H7 (cell line): ENCODE data around the gene TAF9. TPM values are rescaled to one million over a fixed set of nuclear protein-coding genes. Genes with fewer than 3 reads are reported as not detected.
"Not testable (repeated sequence)": the region's sequence is repeated elsewhere in the genome, so short reads cannot be mapped to it uniquely, and the experiment has no call there.

Experiments
- DNase-seq: peaks from one replicate; pipeline ENCODE4 v3.0.0; 2012
- H3K27me3 ChIP-seq: 2 replicates; pipeline ENCODE4 v1.6.0; 2011; ENCODE audit warnings: mild to moderate bottlenecking, low read length; ENCODE audit not compliant: control insufficient read depth, insufficient read depth
- H3K36me3 ChIP-seq: replicated peaks from 2 replicates; pipeline ENCODE4 v1.5.1; 2011; ENCODE audit warnings: low read length; ENCODE audit not compliant: control insufficient read depth, insufficient read depth
- H3K4me3 ChIP-seq: 2 replicates; pipeline ENCODE4 v1.5.1; 2011; ENCODE audit warnings: low read depth, mild to moderate bottlenecking, control low read depth, low read length, moderate library complexity; ENCODE audit not compliant: insufficient read depth
- total RNA-seq: library from RNA; depleted of rRNA; stranded (reverse); fragments of >200 nt; shearing (Covaris generic); gene quantifications from 2 replicates; pipeline ENCODE4 v1.2.3, GENCODE V29; 2014

Gene TAF9
- total RNA-seq, 1 experiment from 2014 or later, result 84.4 TPM

DNA sequence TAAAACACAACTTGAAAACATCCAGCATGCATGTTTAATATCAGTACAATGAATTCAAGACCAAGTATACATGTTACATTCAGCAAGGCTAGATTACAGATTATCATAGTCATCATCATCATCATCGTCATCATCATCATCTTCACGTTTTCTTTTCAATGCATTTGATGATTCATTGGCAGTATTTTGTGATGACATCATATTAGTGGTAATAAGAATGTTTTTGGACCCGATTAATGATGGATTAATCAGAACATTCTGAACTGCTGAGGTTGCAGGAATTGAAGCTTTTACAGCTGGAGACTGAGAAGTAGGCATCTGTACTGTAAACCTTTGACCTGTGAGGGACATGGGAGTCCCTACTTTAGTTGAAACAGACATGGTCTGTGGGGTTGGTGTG lies 4.5 kb downstream of the TAF9 start:
- Histone ChIP-seq H3K27me3 (no peaks in the 10 kb centered on the region), H3K36me3 (peaks cover 7% of the 10 kb centered on the region), H3K4me3 (no peak overlapping the region)
- no peak for DNase-seq

DNA sequence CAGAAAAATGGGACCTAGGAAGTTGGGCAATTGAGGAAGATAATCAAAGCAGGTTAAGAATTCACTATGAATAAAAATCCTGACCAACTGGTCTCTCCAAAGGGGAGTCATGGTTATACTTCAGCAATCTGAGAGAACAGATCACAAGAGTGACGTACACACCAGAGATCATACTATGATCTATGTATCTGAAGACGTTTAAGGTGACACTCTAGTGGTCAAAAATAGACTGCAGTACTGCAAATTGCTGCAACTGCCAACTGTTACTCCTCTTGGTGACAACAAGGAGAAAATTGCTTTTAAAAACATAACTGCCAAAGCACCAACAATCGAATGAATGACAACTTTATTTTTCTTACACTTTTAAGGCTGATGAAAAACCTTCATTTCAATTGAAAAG lies 4.9 kb downstream of the TAF9 start:
- H3K4me3 ChIP-seq, result no peak overlapping the region
- DNase-seq, result no peak

DNA sequence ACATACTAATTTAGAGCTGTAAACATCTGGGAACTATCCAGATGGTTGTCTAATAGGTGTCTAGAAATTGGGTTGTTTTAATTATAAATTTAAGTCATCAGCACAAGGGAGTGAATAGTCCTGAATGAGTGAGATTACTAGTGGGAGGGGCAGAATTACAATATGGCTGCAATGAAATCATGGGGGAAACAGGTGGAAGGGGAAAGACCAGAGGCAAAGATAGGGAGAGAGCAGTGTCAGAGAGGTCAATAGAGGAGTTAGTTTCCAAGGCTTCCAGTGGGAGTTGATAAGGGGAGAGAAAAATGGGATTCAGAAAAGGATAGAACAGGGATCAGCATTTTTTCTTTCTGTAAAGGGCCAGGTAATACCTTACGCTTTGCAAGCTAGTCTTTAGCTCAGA lies 8.9 kb downstream of the TAF9 start:
- no peak for DNase-seq
- H3K36me3 ChIP-seq, result peaks cover 4% of the 10 kb centered on the region
- H3K4me3 ChIP-seq, result no peak overlapping the region
- H3K27me3 ChIP-seq, result no peaks in the 10 kb centered on the region

More for the DNA sequence above, 4.9 kb downstream of the TAF9 start:
- Histone ChIP-seq H3K27me3 (no peaks in the 10 kb centered on the region), H3K36me3 (peaks cover 7% of the 10 kb centered on the region)

DNA sequence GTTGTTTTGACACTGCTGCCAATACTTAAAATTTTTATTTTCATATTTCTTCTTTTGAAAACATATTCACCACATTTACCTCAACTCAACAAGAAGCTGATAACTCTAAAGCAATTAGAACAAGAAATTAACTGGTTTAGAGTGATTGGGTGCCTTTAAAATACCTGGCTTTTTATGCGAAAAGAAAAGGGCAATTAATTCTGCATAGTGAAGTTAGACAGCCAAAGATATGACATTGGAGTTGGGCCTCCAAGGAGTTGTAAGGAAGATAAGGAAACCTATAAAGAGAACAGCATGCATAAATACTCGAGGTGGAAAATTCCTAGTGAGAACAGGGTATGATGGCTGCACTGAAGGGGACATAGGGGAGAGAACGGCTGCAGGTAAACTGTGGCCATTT lies 9.6 kb downstream of the TAF9 start:
- no peaks in the 10 kb centered on the region for H3K27me3 ChIP-seq
- no peak for DNase-seq
- no peak overlapping the region for H3K4me3 ChIP-seq
- no peaks in the 10 kb centered on the region for H3K36me3 ChIP-seq

DNA sequence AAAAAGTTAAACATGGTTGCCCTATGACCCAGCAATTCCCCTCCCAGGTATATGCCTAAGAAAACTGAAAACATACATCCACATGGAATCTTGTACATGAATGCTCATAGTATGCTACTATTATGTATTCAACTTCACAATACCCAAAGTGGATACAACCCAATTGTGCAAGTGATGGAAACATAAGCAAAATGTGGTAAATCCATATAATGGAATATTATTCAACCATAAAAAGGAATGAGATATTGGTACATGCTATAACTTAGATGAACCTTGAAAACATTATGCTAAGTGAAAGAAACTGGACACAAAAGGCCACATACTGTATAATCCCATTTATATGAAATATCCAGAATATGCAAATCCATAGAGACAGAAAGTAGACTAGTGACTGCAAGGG lies 18.7 kb downstream of the TAF9 start:
- H3K27me3 ChIP-seq, result no peaks in the 10 kb centered on the region
- no peak overlapping the region for H3K4me3 ChIP-seq
- H3K36me3 ChIP-seq, result no peaks in the 10 kb centered on the region; the same call in 1 of the 2 replicates
- no peak for DNase-seq

DNA sequence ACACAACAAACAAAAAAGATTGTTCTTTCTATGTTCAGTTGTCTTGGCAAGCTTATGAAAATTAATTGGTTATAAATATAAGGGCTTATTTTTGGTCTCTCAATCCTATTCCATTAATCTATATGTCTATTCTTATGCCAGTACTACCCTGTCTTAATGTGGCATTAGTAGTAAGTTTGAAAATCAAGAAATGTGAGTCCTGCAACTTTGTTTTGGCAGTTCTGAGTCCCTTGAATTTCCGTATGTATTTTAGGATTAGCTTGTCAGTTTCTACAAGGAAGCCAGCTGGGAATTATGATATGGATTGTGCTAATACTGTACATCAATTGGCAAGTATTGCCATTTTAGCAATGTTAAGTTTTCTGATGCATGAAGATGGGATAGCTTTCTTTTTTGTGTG lies 26.2 kb downstream of the TAF9 start:
- Histone ChIP-seq H3K4me3 (no peak overlapping the region), H3K36me3 (no peaks in the 10 kb centered on the region), H3K27me3 (no peaks in the 10 kb centered on the region)
- DNase-seq, result no peak

DNA sequence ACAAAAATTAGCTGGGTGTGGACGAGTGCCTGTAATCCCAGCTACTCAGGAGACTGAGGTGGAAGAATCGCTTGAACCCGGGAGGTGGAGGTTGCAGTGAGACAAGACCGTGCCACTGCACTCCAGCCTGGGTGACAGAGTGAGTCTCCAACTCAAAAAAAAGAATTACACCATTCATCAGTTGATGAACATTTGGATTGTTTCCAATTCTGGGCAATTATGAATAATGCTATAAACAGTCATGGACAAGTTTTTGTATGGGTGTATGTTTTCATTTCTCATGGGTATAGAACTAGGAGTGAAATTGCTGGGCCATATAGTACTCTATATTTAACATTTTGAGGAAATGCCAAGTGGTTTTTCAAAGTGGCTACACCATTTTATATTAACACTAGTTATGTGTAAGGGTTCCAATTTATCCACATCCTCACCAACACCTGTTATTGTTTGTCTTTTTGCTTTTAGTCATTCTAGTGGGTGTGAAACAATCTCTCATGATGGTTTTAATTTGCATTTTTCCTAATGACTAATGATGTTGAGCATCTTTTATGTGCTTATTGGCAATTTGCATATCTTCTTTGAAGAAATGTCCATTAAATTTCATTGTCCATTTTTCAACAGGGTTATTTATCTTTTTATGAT lies 27.7 kb downstream of the TAF9 start:
- H3K27me3 ChIP-seq, result no peaks in the 10 kb centered on the region
- no peak overlapping the region for H3K4me3 ChIP-seq
- DNase-seq, result no peak
- H3K36me3 ChIP-seq, result no peaks in the 10 kb centered on the region

DNA sequence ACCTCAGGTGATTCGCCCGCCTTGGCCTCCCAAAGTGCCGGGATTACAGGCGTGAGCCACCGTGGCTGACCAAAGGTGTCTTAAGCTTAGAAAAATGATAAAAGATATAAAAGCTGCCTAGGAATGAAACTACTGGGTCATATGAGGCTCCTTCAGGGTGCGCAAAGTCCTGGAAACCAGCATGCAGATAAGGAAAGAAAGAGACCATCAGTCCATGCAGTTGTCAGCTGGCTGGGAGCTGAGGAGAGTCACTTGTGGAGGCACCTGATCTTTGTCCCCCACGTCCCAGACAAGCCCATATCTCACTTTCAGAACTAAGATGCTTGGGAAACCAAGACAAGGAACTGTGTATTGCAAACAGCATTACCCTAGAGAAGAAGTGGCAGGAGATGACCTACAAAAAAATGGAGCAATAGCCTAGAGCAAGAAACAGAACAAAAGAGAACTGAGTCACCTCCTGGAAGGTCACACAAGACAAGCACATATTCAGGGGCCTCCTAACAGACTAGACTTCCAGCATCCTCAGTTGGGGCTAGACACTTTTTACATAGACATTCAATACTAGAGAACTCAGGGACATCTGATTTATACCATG lies 33.9 kb downstream of the TAF9 start:
- no peak for DNase-seq
- H3K27me3 ChIP-seq, result no peaks in the 10 kb centered on the region
- no peaks in the 10 kb centered on the region for H3K36me3 ChIP-seq
- no peak overlapping the region for H3K4me3 ChIP-seq

DNA sequence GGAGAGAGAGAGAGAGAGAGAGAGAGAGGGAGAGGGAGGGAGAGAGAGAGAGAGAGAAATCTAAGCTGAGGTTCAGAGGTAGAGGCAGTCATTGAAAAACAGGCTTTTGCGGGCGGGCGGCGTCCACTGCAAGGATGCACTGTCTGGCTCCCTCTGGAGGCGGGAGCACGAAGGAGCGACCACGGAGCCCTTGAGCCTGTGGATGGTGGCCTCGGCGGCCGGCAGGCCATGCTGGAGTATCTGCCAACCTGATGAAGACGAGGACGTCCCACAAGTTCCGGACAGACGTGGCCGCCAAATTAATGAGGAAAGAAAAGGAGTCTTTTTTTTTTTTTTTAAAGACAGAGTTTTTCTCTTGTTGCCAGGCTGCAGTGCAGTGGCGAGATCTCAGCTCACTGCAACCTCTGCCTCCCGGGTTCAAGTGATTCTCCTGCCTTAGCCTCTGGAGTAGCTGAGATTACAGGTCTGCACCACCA lies 34.5 kb downstream of the TAF9 start:
- H3K36me3 ChIP-seq, result no peaks in the 10 kb centered on the region
- peak; percentile 82 for DNase-seq
- no peak overlapping the region for H3K4me3 ChIP-seq
- no peaks in the 10 kb centered on the region for H3K27me3 ChIP-seq

DNA sequence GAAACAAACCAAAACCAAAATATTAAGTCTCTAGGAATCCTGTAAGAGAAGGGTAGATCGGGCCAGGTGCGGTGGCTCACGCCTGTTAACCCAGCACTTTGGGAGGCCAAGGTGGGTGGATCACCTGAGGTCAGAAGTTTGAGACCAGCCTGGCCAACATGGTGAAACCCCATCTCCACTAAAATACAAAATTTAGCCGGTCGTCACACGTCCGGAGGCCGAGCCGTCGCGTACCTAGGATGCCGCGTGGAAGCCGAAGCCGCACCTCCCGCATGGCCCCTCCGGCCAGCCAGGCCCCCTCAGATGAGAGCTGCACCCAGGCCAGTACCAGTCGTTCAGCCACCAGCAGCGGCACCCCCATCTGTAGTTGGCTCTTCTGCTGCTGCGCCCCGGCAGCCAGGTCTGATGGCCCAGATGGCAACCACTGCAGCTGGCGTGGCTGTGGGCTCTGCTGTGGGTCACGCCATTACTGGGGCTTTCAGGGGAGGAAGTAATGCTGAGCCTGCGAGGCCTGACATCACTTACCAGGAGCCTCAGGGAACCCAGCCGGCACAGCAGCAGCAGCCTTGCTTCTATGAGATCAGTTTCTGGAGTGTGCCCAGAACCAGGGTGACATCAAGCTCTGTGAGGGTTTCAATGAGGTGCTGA lies 35.5 kb downstream of the TAF9 start:
- not testable (repeated sequence) for H3K27me3 ChIP-seq, H3K36me3 ChIP-seq, DNase-seq, H3K4me3 ChIP-seq

DNA sequence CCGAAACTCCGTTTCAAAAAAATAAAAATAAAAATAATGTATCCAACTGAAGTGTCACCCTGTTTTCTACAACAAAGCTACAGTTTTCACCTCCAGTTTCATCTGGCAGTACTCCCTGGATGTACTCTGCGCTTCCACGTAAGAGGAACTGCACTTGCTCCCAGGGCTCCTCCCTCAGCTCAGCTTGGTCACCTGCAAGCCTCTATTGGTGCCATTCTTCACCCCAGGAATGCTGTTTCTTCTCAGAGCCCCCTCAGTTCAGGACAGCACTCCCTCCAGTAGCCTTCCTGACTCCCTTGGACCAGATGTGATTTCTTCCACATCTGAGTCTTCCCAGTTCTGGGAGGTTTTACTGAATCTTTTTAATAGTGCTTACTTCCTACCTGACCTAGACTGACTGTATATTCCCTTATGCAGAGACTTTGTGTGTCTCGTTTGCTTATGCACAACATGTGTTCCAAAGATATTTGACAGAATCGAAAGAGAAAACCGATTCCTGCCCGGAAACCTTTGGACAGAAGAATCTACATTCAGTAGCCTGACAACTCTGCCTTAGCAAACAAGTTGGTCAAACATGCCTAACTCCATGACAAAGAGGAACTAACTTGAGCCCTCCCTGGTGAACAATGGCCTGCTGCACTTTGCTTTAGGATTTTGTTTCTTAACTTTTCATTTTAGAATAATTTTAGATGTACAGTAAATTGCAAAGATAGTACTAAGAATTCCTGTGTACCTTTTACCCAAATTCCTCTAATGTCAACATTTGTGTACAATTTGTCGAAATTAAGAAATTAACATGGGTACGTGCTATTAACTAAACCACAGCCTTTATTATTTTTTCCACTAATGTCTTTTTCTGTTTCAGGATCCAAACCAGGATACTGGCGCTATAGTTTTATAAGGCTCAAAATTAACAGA lies 37.5 kb downstream of the TAF9 start:
- Histone ChIP-seq H3K4me3 (no peak overlapping the region), H3K36me3 (no peaks in the 10 kb centered on the region), H3K27me3 (no peaks in the 10 kb centered on the region)
- DNase-seq, result peak; percentile 47

DNA sequence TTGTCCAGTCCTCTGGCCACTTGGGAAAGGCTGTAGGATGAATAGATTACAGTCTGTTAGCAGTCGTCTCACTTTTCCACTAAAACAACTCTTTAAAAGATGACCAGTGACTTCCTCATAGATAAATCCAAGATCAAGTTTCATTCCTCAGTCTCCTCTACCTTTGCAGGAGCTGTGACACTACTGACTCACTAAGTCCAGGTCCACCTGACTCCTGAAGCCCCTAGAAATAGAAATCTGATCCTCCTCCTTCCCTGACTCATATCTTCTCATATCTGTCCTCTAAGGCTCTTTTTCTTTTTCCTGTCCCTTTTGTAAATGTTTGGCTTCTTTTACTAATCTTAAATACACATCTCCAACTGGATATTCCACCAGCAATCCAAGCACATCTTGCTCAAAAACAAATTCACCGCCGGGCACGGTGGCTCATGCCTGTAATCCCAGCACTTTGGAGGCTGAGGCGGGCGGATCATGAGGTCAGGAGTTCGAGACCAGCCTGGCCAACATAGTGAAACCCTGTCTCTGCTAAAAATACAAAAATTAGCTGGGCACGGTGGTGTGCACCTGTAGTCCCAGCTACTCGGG lies 39.3 kb downstream of the TAF9 start:
- no peaks in the 10 kb centered on the region for H3K27me3 ChIP-seq
- no peak overlapping the region for H3K4me3 ChIP-seq
- H3K36me3 ChIP-seq, result no peaks in the 10 kb centered on the region
- no peak for DNase-seq

DNA sequence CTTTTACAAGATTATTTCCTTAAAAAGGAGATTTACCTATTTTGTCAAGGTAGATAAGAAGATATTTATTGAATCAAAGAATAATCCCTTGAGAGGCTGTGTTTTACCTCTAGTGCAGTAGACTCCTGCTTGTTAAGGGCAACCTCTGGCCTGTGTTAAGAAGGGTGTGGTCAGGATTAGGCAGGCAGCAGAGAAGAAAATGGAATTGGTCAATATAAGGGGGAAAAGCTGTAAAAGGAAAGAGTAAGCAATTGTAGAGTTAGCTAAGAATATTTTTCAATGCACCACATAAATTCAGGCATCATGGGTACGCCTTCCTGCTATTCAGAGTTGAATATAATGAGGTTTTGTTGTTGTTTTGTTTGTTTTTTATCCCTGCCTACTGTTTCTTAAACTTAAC lies 43.0 kb downstream of the TAF9 start:
- H3K36me3 ChIP-seq, result no peaks in the 10 kb centered on the region
- DNase-seq, result no peak
- H3K4me3 ChIP-seq, result no peak overlapping the region
- H3K27me3 ChIP-seq, result no peaks in the 10 kb centered on the region

DNA sequence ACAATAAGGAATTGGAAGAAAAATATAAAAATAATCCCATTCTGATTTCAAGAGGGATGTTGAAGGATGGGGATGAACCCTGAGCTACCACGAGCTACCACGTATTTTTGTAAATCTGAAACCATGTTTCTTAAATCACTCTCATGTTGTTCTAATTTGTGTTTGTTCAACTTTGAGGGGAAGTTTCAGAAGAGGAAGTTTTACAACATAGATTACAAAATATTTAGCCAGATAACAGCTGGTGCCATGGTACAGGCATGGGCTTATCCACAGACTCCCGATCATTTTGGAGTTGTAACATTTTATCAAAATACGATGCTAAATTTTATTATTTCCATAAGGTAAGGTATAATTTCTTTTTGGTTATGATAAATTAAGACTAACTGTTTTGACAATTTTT lies 51.9 kb downstream of the TAF9 start:
- Histone ChIP-seq H3K27me3 (no peaks in the 10 kb centered on the region), H3K36me3 (no peaks in the 10 kb centered on the region; the same call in 1 of the 2 replicates), H3K4me3 (no peak overlapping the region)
- DNase-seq, result no peak
